ENCODE results near the gene GNAQ.

DNA sequence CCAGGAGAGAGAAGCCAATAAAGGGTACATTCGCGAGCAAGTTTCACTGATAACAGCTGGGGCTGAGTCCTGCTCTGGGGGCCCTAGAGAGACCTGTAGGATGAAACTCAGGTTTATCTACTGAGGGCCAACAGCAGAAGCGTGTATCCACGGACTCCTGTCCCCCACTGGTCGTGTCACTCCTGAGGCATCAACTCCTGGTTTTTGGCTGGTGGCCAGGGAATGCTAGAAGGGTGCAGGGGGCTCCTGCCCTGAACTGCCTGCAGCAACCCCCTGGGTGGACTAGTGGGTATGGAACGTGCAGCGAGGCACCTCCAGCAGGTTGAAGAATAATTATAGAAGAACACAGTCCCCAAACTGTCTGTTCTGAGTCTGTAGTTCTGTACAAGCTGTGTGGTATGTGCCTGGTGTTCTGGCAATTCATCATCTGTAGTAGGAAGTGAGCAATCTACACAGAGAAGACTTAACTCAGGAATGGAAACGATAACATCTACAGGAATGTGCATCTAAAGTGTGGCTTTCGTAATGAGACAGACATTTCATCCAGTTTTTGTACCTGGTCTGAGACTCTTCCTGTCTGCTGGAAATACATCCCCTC is 319.0 kb downstream of the GNAQ start:
- TF ChIP-seq, protein P1, sequence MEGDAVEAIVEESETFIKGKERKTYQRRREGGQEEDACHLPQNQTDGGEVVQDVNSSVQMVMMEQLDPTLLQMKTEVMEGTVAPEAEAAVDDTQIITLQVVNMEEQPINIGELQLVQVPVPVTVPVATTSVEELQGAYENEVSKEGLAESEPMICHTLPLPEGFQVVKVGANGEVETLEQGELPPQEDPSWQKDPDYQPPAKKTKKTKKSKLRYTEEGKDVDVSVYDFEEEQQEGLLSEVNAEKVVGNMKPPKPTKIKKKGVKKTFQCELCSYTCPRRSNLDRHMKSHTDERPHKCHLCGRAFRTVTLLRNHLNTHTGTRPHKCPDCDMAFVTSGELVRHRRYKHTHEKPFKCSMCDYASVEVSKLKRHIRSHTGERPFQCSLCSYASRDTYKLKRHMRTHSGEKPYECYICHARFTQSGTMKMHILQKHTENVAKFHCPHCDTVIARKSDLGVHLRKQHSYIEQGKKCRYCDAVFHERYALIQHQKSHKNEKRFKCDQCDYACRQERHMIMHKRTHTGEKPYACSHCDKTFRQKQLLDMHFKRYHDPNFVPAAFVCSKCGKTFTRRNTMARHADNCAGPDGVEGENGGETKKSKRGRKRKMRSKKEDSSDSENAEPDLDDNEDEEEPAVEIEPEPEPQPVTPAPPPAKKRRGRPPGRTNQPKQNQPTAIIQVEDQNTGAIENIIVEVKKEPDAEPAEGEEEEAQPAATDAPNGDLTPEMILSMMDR (IDR thresholded peaks at IDR 0.05), result no peak
- TF ChIP-seq POLR2A (IDR thresholded peaks at IDR 0.05), result no peak

All from body of pancreas (tissue), 4 donors.